MCF 10A (cell line): ENCODE results near the gene NPR3. TPM values are rescaled to one million over a fixed set of nuclear protein-coding genes. Genes with fewer than 3 reads are reported as not detected.

ENCODE experiments used
- BruUV-seq: library from RNA; stranded (reverse); fragments of 400-500 nt; replicated peaks from 2 replicates; lab custom pipeline; 2021; lab: Mats Ljungman, UMichigan
- CTCF ChIA-PET: fragments of 300-600 bp; sonication (Branson Sonifier 250); formaldehyde crosslinking; extraction: SDS; loops from one replicate; lab custom pipeline; 2021; ENCODE audit warnings: antibody characterized with exemption, inconsistent platforms; lab: Yijun Ruan, JAX
- POLR2A ChIA-PET: fragments of 300-600, 350-650 bp; sonication (Branson Sonifier 250); formaldehyde crosslinking; extraction: SDS; loops from one replicate; lab custom pipeline; 2020; ENCODE audit warnings: antibody characterized with exemption, inconsistent platforms; lab: Yijun Ruan, JAX
- DNase-seq: peaks from one replicate; pipeline ENCODE4 v3.0.0-alpha.2; 2018; ENCODE audit not compliant: unreplicated experiment
- H3K27ac Mint-ChIP-seq: one replicate; pipeline ENCODE4 v1.8.0; 2022; ENCODE audit warnings: mild to moderate bottlenecking, low read depth, mixed read lengths; ENCODE audit not compliant: unreplicated experiment
- H3K27me3 Mint-ChIP-seq: one replicate; pipeline ENCODE4 v1.8.0; 2022; ENCODE audit warnings: mixed read lengths; ENCODE audit not compliant: insufficient read depth, unreplicated experiment
- H3K36me3 Mint-ChIP-seq: one replicate; pipeline ENCODE4 v1.8.0; 2022; ENCODE audit warnings: mild to moderate bottlenecking, moderate library complexity, mixed read lengths; ENCODE audit not compliant: insufficient read depth, unreplicated experiment
- H3K4me1 Mint-ChIP-seq: one replicate; pipeline ENCODE4 v1.8.0; 2022; ENCODE audit warnings: mixed read lengths; ENCODE audit not compliant: insufficient read depth, unreplicated experiment
- H3K4me3 Mint-ChIP-seq: one replicate; pipeline ENCODE4 v1.8.0; 2022; ENCODE audit warnings: mild to moderate bottlenecking, moderate library complexity, mixed read lengths; ENCODE audit not compliant: unreplicated experiment
- H3K9me3 Mint-ChIP-seq: one replicate; pipeline ENCODE4 v1.8.0; 2022; ENCODE audit warnings: mixed read lengths; ENCODE audit not compliant: unreplicated experiment
- CTCF ChIP-seq: fragments of 200-600 bp; IDR thresholded peaks from one replicate; pipeline ENCODE4 v1.8.0; 2022; ENCODE audit warnings: antibody characterized with exemption, mild to moderate bottlenecking; ENCODE audit not compliant: unreplicated experiment
- intact Hi-C: fragments of 100-400 bp; cut with micrococcal nuclease; formaldehyde crosslinking; loops from 2 replicates; pipeline ENCODE4 v1.14.1; 2022
- total RNA-seq: library from RNA; stranded (reverse); gene quantifications from 2 replicates; pipeline ENCODE4 v1.2.3, GENCODE V29; 2022

The NPR3 gene
- total RNA-seq, 1 experiment from 2014 or later: 0.84 TPM

- POLR2A ChIA-PET: interaction anchor here (1.2 kb wide), 1 partner anchor 18 kb away, joined by 3 read pairs; no protein-coding TSS in a partner anchor
- no peaks in the 10 kb centered on the region for H3K27me3 Mint-ChIP-seq
- CTCF ChIA-PET: interaction anchor here (1.8 kb wide), 1 partner anchor 17 kb away, joined by 4 read pairs; no protein-coding TSS in a partner anchor
- no peak overlapping the region for H3K4me3 Mint-ChIP-seq
- peaks cover 29% of the 10 kb centered on the region for H3K4me1 Mint-ChIP-seq
- no peak for TF ChIP-seq CTCF
- no TSS peak for BruUV-seq
- H3K27ac Mint-ChIP-seq: no peak overlapping the region
- H3K9me3 Mint-ChIP-seq: no peaks in the 10 kb centered on the region
- H3K36me3 Mint-ChIP-seq: no peaks in the 10 kb centered on the region
- intact Hi-C loops: no loop called here
- DNase-seq: no peak
Measured at GRCh38 chr5:32771037-32771436, 59.9 kb downstream of the NPR3 start.

GRCh38 chr5:32773944-32774343 lies 62.8 kb downstream of the NPR3 start:
- H3K9me3 Mint-ChIP-seq: no peaks in the 10 kb centered on the region
- H3K36me3 Mint-ChIP-seq: no peaks in the 10 kb centered on the region
- ChIA-PET POLR2A (interaction anchor here (0.5 to 0.9 kb wide), 3 partner anchors 11 to 220 kb away, joined by 3 to 4 read pairs (median 3); no protein-coding TSS in a partner anchor), CTCF (interaction anchor here (1.2 kb wide), 1 partner anchor 100 kb away, joined by 6 read pairs; no protein-coding TSS in a partner anchor)
- TF ChIP-seq CTCF: no peak
- H3K4me1 Mint-ChIP-seq: peaks cover 28% of the 10 kb centered on the region
- no peak overlapping the region for H3K4me3 Mint-ChIP-seq
- BruUV-seq: no TSS peak
- no peak for DNase-seq
- intact Hi-C loops: no loop called here
- no peaks in the 10 kb centered on the region for H3K27me3 Mint-ChIP-seq
- H3K27ac Mint-ChIP-seq: no peak overlapping the region

GRCh38 chr5:32776200-32776599 lies 65.1 kb downstream of the NPR3 start:
- ChIA-PET POLR2A (interaction anchor here (1.7 kb wide), 1 partner anchor 14 kb away, joined by 5 read pairs; no protein-coding TSS in a partner anchor), CTCF (interaction anchor here (0.6 kb wide), 1 partner anchor 9 kb away, joined by 3 read pairs; no protein-coding TSS in a partner anchor)
- Mint-ChIP-seq H3K36me3 (no peaks in the 10 kb centered on the region), H3K9me3 (no peaks in the 10 kb centered on the region), H3K4me1 (peaks cover 27% of the 10 kb centered on the region), H3K4me3 (no peak overlapping the region), H3K27me3 (no peaks in the 10 kb centered on the region), H3K27ac (no peak overlapping the region)
- no peak for TF ChIP-seq CTCF
- BruUV-seq: no TSS peak
- intact Hi-C loops: no loop called here
- DNase-seq: no peak

- no peaks in the 10 kb centered on the region for H3K27me3 Mint-ChIP-seq
- intact Hi-C loops: no loop called here
- no peak for TF ChIP-seq CTCF
- no peak overlapping the region for H3K4me3 Mint-ChIP-seq
- CTCF ChIA-PET: interaction anchor here (1.4 kb wide), 1 partner anchor 139 kb away, joined by 4 read pairs; no protein-coding TSS in a partner anchor
- H3K9me3 Mint-ChIP-seq: no peaks in the 10 kb centered on the region
- H3K36me3 Mint-ChIP-seq: no peaks in the 10 kb centered on the region
- peaks cover 27% of the 10 kb centered on the region for H3K4me1 Mint-ChIP-seq
- POLR2A ChIA-PET: interaction anchor here (0.6 to 1.0 kb wide), 3 partner anchors 10 to 443 kb away, joined by 3 to 4 read pairs (median 3); no protein-coding TSS in a partner anchor
- DNase-seq: no peak
- no peak overlapping the region for H3K27ac Mint-ChIP-seq
- no TSS peak for BruUV-seq
Measured at GRCh38 chr5:32777222-32777621, 66.1 kb downstream of the NPR3 start.
